SJCRH30 (cell line): Measurements from ENCODE around the gene RAB17. TPM values are rescaled to one million over a fixed set of nuclear protein-coding genes. Genes with fewer than 3 reads are reported as not detected.

Source experiments
- DNase-seq, 2 experiments: peaks; one replicate each; pipeline ENCODE4 v3.0.0-alpha.2; 2015 to 2020
- H3K27ac ChIP-seq: fragments of 250-450 bp; sonication (Bioruptor Pico); 2 replicates; pipeline ENCODE4 v1.5.1; 2020; ENCODE audit warnings: mild to moderate bottlenecking, moderate library complexity
- H3K27me3 ChIP-seq: fragments of 250-450 bp; sonication (Bioruptor Pico); 2 replicates; pipeline ENCODE4 v1.5.1; 2020; ENCODE audit warnings: mild to moderate bottlenecking, moderate library complexity
- H3K36me3 ChIP-seq: fragments of 250-450 bp; sonication (Bioruptor Pico); 2 replicates; pipeline ENCODE4 v1.5.1; 2020; ENCODE audit warnings: mild to moderate bottlenecking, moderate library complexity
- H3K4me1 ChIP-seq: fragments of 250-450 bp; sonication (Bioruptor Pico); 2 replicates; pipeline ENCODE4 v1.5.1; 2020; ENCODE audit warnings: mild to moderate bottlenecking, moderate library complexity
- H3K4me3 ChIP-seq: fragments of 250-450 bp; sonication (Bioruptor Pico); 2 replicates; pipeline ENCODE4 v1.5.1; 2020; ENCODE audit warnings: mild to moderate bottlenecking, moderate library complexity
- H3K9me3 ChIP-seq: fragments of 250-450 bp; sonication (Bioruptor Pico); replicated peaks from 2 replicates; pipeline ENCODE4 v1.5.1; 2020; ENCODE audit warnings: mild to moderate bottlenecking, moderate library complexity
- total RNA-seq: library from RNA; depleted of rRNA; stranded (reverse); fragments of >200 nt; shearing (Covaris generic); gene quantifications from 2 replicates; pipeline ENCODE4 v1.2.3, GENCODE V29; 2014

Gene RAB17
- total RNA-seq, 1 experiment from 2014 or later: 3.4 TPM

DNA sequence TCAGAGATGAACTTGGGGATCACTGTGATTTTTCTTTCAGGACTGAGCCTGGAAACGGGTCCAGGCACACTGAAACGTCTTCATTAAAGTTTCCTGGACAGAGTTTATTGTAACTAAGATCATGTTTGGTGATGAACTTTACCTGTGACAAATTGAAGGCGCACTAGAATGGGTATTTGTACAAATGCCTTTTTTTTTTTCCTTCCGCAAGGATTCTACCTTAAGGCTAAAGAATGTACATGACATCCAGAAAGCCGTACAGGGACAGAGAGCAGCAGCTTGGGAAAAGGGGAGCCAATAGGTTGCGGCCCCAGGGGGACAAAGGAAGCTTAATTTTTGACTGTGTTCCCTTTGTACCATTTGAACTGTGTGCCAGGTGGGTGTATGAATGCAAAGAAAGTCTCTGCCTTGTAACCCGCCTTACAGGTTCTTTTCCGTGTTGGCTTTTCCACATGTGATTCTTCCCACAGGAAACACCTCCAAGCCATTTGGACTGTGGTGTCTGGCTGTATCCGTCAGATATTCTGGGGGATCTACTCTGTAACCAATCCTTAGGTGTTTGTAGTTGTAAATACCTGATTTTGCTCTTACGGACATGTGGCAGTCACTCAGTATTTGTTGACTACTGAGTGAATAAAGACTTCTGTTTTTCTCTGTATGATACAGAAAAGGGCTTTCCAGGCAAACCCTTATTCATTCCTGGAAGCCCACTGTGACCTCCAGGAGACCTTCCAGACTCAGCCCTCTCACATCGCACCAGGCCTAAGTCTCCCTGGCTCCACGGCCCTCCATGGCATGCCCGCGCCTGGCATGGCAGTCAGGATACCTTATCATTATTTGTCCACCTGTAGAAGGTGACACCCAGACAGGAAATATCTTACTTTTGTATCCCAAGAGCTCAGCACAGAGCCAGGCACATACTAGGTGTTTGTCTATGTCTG lies 38.0 kb upstream of the RAB17 start:
- H3K27me3 ChIP-seq: no peaks in the 10 kb centered on the region
- no peaks in the 10 kb centered on the region for H3K9me3 ChIP-seq
- H3K4me3 ChIP-seq: peak overlapping the region; percentile 88
- H3K4me1 ChIP-seq: peaks cover 67% of the 10 kb centered on the region
- H3K36me3 ChIP-seq: peaks cover 27% of the 10 kb centered on the region
- no peak for DNase-seq
- peak overlapping the region; percentile 35 for H3K27ac ChIP-seq

DNA sequence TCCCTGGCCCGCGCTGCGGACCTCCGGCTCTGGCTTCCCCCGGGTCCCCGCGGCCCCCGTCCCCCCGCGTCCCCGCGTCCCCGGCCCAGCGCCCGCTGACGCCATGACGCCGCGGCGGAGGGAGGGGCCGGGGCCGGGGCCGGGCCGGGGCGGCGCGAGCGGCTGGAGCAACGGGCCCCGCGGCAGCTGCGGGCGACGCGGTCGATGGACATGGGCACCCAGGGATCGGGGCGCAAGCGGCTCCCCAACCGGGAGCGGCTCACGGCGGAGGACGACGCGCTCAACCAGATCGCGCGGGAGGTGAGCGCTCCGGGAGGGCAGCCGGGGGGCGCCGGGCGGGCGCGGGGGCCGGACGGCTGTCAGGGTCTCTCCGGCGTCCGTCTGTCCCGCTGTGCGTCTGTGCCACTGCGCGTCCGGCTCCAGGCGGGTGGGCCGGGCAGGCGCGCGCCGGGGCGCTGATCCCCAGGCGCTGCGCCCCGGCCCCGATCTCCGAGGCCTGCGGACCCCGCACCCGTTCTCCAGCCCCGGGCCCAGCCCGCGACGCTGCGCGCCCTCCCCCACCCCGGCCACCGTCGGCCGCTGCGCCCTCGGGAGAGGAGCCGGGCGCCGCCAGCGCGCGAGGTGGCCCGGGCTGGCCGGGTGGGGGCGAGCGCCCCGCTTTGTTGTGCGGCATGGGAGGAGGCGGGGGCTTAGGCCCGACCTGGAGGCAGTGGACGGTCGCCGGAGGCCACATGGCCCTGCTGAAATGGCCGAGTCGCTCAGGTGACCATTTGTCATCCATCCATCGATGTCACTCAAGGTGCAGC lies 37.1 kb upstream of the RAB17 start, which contains the start of gene LRRFIP1:
Gene LRRFIP1, plus strand, starts transcription at position 147 of the 806 bp plus-strand sequence. Its CDS starts 58 bp downstream, at position 205.
- Histone ChIP-seq H3K27me3 (no peaks in the 10 kb centered on the region), H3K36me3 (peaks cover 19% of the 10 kb centered on the region), H3K4me3 (peak within 1 kb of the TSS; percentile 88), H3K4me1 (peaks cover 72% of the 10 kb centered on the region), H3K9me3 (no peaks in the 10 kb centered on the region), H3K27ac (peak within 1 kb of the TSS; percentile 35)
- DNase-seq: peak; percentile 60 to 72

DNA sequence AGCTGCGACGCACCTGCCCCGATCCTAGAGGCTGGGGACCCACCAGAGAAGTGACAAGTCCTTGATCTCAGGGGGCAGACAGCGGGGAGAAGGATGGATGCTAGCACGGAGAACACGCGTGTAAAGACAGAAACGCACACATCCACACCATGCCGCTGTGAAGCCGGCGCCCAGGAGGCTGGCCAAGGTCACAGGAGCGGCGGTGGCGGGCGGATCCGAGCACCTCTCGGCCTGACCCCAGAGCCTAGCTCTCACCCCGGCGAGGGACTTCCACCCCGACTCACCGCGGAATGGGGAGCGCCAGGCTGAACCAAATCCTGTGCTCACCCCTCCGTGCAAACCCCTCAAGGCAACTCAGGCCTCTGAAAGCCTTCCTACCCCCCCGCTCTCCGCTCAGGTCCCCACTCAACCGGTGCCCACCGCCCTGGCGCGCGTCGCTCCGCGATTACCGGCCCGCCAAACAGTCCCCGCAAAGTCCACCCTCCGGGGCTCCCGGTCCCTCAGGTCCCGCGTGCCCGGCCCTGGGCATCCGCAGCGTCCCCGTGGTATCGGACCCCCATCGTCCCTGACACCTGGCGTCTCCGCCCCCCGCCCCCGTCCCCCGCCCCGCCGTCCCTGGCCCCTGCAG lies 36.4 kb upstream of the RAB17 start:
- no peaks in the 10 kb centered on the region for H3K27me3 ChIP-seq
- peaks cover 16% of the 10 kb centered on the region for H3K36me3 ChIP-seq
- H3K4me1 ChIP-seq: peaks cover 72% of the 10 kb centered on the region
- H3K27ac ChIP-seq: no peak overlapping the region
- no peak for DNase-seq
- H3K4me3 ChIP-seq: peak overlapping the region; percentile 88
- H3K9me3 ChIP-seq: no peaks in the 10 kb centered on the region

DNA sequence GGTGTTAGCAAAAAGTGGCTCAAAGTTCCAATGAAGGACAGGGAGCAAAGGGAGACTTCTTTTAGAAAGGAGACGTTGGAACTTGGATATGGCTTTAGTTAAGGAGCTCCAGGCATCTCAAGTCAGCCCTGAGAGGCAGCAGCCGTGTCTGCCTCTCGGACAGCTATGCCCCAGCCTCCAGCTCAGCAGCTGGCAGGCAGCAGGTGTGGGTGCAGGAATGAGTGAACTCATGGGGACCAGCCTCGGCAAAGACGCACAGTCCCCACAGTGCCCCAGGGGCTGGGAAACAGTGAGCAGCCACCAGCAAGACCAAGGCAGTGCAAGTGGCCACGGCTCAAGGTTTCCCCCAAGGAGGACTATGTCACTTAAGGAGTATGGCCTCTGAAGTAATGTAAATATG lies 35.2 kb upstream of the RAB17 start:
- Histone ChIP-seq H3K4me1 (peaks cover 64% of the 10 kb centered on the region), H3K9me3 (no peaks in the 10 kb centered on the region), H3K27ac (peak overlapping the region; percentile 67), H3K36me3 (peaks cover 9% of the 10 kb centered on the region), H3K27me3 (no peaks in the 10 kb centered on the region), H3K4me3 (no peak overlapping the region)
- peak; percentile 74 to 82 for DNase-seq

DNA sequence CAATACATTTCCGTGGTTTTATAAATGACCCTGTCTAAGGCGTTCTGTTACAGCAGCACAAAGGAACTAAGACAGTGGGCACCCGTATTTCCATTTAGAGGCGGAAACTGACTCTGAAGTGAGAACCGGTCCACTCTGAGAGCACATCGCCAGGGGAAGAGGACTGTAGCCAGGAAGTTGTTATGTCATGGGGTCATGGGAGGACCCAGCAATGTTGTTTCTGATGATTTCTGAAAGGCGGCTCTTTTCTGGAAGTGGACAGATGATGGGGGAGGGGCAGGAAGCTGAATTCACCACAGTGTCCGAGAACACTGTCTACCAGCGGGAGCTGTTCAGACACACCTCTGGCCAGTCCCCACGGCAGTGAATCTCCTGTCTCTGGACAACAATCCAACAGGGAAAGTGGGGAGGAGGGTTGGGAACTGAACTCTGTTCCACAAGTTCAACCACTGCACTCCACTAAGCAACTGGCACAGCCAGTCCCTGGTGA lies 34.7 kb upstream of the RAB17 start:
- Histone ChIP-seq H3K27me3 (no peaks in the 10 kb centered on the region), H3K9me3 (no peaks in the 10 kb centered on the region), H3K36me3 (peaks cover 7% of the 10 kb centered on the region), H3K4me1 (peaks cover 59% of the 10 kb centered on the region), H3K27ac (peak overlapping the region; percentile 67), H3K4me3 (no peak overlapping the region)
- DNase-seq: peak in 1 of 2 experiments; percentile 42

DNA sequence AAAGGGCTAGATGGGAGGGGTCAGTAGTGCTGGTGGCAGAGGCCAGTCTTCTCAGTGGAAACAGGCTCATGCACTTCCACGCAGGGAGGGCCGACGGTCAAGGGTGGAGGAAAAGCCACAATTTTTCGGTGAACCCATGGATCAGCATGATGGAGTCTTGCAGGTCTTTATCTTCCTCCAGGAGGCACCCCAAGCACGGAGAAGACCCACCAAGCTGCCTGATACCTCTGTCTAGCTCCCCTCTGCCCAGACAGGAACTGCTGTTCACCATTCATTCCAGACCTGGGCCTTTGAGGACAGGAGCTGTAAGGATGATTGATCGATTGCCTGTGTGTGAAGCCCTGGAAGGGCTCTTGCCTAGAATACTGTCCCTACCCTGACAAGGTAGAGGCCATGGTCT lies 34.0 kb upstream of the RAB17 start:
- Histone ChIP-seq H3K4me3 (no peak overlapping the region), H3K27ac (no peak overlapping the region), H3K4me1 (peaks cover 52% of the 10 kb centered on the region), H3K36me3 (no peaks in the 10 kb centered on the region), H3K9me3 (no peaks in the 10 kb centered on the region), H3K27me3 (no peaks in the 10 kb centered on the region)
- no peak for DNase-seq

DNA sequence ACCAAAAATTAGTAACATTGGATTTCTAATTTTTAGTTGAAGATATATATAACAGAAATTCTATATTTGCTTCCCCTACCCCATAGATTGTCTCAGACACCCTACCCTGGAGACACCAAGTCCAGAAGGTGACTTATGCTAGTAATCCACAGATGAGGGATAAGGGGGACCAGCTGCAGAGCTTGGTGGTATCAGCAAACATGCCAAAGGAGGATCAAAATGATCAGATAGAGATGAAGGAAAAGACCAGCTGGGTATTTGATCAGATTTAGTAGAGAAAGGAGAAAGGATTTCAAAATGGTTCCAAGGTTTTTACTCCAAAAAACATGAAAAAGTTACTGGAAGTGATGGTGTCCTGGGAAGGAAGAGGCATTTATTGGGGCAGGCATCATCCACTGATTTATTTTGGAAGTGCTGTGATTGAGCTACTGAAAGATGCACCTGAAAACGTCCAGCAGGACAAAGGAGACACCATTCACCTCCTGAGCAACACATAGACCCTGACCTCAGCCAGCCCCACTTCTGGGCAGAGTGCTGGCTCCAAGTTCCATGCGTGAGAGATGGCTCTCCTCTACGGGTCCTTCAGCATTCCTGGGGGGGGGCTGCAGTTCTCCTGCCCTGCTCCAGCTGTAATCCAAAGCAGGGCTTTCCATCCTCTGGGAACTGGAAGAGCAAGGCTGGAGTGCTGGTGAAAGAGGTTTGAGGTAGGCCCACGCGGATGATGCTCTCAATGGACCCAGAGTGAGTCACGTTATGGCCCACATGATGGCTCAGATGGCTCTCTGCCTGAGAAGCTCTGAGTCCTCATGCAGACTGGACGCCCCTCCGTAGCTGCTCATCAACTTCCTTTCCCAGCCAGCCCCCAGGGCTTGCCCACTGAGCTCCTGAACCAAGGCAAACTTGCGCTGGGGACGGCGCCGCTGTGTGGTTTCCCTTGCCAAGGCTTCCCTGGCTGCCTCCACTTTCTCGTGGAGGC lies 33.2 kb upstream of the RAB17 start:
- no peaks in the 10 kb centered on the region for H3K36me3 ChIP-seq
- peaks cover 53% of the 10 kb centered on the region for H3K4me1 ChIP-seq
- no peaks in the 10 kb centered on the region for H3K9me3 ChIP-seq
- H3K27ac ChIP-seq: peak overlapping the region; percentile 52
- peak; percentile 55 to 62 for DNase-seq
- H3K27me3 ChIP-seq: no peaks in the 10 kb centered on the region
- no peak overlapping the region for H3K4me3 ChIP-seq

DNA sequence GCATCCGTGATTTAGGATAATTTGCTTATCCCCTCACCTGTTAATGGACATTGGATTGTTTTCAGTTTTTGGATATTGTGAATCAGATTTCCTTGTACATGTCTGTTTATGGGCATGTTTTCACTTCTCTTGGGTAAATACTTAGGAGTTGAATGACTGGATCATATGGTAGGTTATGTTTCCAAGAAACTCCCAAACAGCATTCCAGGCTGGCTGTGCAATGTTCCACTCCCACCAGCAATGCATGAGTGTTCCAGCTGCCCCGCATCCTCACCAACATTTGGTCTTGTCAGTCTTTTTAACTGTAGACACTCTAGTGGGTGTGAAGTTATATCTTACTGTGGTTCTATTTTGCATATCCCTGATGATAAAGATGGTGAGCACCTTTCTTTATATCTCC lies 27.9 kb upstream of the RAB17 start:
- Histone ChIP-seq H3K9me3 (no peaks in the 10 kb centered on the region), H3K4me3 (no peak overlapping the region), H3K36me3 (no peaks in the 10 kb centered on the region), H3K27ac (peak overlapping the region; percentile 90), H3K27me3 (no peaks in the 10 kb centered on the region), H3K4me1 (peaks cover 66% of the 10 kb centered on the region)
- DNase-seq: peak; percentile 95 to 98

DNA sequence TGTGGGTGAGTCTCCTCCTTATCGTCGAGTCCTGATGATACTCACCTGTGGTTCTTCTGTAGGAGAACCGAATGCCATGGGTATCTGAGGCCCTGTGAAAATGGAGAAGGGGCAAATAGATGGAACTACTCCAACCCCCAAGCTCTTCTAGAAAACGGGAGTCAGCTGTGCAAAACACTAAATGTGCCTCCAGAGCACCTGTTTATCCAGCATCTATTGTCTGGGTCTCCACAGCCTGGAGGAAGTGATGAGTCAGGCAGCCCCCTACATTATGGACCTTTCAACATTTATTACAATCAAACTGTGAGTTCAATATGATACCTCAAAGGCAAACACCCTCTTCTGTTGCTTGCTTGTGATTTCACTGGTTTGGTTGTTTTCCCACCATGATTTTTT lies 27.1 kb upstream of the RAB17 start:
- Histone ChIP-seq H3K9me3 (no peaks in the 10 kb centered on the region), H3K36me3 (no peaks in the 10 kb centered on the region), H3K4me3 (peak overlapping the region; percentile 15), H3K27ac (peak overlapping the region; percentile 90), H3K27me3 (no peaks in the 10 kb centered on the region), H3K4me1 (peaks cover 64% of the 10 kb centered on the region)
- DNase-seq: peak; percentile 77 to 88

DNA sequence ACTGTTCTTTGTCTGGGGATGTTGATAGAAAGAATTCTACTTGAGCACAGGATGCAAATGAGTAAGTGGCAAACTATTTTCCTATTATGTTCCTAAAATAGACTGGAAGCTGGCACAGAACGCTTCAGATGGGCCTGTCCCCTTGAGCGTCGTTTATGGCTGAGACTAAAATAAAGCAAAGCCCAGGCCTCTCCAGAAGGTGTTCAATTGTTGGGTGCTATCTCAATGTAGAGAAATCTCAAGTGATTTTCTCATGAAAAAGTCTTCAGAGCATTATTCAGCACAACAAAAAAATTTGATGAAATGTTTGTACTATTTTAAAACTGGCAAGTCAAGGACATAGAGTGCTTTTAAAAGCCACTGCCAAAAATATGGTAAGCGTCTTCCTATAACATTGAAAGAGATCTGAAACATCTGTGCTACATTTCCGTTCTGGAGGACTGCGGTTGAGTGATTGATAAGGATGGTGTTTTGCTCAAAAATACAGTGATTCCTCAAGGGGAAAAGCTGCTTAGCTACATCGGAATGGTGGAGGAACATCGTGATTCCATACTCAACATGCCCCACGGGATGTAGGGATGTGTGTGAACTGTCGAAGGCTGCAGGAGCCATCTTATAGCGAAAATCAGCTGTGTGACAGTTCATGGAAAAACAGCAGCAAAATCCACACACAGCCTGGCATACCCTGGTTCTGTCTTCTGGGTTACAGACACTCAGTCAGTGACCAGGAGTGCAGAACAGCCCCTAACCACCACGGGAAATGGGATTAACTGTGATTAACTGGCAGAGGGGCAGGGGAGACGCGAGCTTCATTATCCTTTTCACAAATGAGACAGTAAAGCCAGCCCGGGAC lies 26.4 kb upstream of the RAB17 start:
- Histone ChIP-seq H3K9me3 (no peaks in the 10 kb centered on the region), H3K27me3 (no peaks in the 10 kb centered on the region), H3K27ac (peak overlapping the region; percentile 90), H3K4me3 (peak overlapping the region; percentile 15), H3K4me1 (peaks cover 64% of the 10 kb centered on the region), H3K36me3 (no peaks in the 10 kb centered on the region)
- peak; percentile 66 to 79 for DNase-seq

DNA sequence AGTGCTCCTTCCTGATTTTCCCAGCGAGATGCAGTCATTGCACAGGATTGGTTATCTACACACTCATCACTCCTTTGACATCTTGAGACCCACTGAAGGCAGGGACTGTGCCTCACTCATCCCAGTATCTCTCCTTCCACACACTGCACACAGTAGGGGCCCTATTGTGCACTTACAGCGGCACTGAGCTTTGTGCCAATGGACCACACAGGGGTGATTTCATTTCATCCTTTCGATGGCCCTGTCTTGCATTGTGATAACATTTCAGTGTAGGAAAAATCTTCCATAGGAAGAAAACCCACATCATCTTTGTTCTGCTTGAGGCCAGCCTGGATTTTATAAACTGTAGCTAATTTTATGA lies 25.8 kb upstream of the RAB17 start:
- Histone ChIP-seq H3K27me3 (no peaks in the 10 kb centered on the region), H3K4me3 (no peak overlapping the region; the same call in 1 of the 2 replicates), H3K9me3 (no peaks in the 10 kb centered on the region), H3K4me1 (peaks cover 64% of the 10 kb centered on the region), H3K27ac (peak overlapping the region; percentile 90), H3K36me3 (no peaks in the 10 kb centered on the region)
- no peak for DNase-seq

DNA sequence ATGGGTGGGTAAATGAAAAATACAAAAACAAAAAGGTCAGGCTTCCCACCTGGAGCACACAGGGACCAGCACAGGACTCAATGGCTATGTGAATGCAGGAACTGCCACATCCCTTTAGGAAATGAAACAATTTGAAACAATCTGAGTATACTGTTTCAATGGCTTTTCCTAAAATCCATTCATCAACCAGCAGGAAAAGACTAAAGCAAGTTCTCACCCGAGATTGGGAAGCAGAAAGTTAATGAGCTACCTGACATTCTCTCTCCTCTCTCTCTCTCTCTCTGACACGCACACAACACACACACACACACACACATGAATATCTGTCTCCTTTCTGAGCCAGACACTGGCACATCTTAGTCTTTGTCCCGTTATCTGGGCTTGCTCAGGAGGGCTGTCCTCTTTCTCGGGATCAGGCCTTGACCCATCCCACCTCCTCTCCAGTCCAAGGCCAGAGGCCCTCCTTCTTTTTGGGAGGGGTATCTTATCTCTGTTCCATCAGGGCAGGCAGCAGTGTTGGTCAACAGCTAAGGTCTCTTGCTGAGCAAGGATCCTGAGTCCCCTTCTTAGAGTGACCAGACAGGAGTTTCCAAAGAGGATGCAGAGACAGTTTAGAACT lies 25.2 kb upstream of the RAB17 start:
- no peak overlapping the region for H3K4me3 ChIP-seq
- H3K27ac ChIP-seq: peak overlapping the region; percentile 90
- H3K36me3 ChIP-seq: no peaks in the 10 kb centered on the region
- no peaks in the 10 kb centered on the region for H3K9me3 ChIP-seq
- DNase-seq: no peak
- H3K27me3 ChIP-seq: no peaks in the 10 kb centered on the region
- peaks cover 64% of the 10 kb centered on the region for H3K4me1 ChIP-seq
